ENCODE results near the gene NAP1L4.

The NAP1L4 gene

GRCh38 chr11:2990617-2991451, 1.3 kb downstream of the NAP1L4 start:
- FAIRE-seq: no peak

DNA sequence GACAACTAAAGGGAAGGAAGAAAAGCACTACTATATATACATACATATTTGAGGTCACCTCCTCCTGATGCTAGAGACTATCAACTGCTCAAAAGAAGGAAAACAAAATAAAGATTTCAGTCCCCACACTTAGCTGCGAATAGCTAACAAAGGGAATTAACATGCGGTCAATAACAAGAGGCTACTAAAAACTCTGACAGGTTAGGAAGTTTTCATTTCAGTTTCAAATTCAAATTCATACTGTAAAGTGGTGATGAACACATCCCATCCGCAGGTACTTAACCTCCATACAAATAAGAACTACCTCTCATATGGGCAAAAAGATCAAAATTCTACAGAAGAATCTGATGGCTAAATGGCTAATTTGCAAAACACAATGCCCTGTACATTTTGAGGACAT, 2.6 kb downstream of the NAP1L4 start:
- no peak for FAIRE-seq

GRCh38 chr11:2989006-2989405, 3.1 kb downstream of the NAP1L4 start:
- no peak for FAIRE-seq

DNA sequence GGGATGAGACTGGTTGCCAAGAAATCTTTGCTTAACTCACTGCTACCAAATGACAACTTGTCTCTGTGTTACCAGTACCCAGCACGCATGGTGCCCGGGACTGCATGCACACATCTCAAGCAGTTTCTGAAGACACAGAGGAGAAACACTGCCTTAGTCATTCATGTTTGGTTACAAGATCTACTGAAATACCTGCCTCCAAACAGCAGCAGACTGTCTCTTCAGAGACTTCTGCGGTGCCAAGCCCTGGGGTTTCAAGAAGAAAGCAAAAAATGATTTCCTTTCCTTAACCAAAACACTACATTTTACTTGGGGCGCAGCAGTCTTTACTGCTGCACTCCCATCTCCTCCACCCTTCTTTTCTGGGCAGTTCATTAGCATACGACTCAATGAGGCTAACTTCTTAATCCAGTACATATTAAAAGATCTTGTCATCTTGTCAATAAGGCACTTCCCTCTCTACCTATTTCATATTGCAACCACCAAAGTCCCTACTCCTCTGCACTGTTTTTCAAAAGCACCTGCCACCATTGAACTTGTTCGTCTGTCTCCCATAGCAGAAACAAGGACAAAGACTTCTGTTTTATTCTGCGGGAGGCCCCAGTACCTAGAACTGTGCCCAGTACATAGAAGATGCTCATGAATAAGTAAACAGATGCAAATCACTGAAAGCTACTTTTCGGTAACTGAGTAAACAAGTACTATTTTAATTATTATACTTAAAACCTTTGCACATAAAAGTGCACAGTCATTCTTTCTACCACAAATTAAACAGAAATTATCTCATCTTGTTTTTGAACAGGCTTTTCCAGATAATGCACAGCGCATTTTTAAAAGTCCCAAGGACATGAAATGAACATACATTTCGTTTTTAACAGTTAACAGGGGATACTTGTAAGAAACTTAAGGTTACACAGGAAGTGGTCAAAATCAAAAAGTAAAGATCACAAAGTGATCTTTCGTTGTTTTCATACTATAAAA, 4.0 kb downstream of the NAP1L4 start:
- FAIRE-seq: no peak

DNA sequence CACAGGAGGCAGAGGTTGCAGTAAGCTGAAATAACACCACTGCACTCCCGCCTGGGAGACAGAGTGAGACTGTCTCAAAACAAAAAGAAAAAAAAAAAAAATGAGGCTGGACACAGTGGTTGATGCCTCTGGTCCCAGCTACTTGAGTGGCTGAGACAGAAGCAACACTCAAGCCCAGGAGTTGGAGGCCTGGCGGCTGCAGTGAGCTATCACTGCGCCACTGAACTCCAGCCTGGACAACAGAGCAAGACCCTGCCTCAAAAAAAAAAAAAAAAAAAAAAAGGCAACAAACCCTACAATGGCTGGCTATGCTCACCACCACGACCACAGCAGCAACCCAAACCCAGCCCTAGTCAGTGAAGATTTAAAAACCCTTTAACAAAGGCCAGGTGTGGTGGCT, 8.2 kb downstream of the NAP1L4 start:
- no peak for FAIRE-seq

- FAIRE-seq: no peak
Measured at GRCh38 chr11:2982214-2982613, 9.9 kb downstream of the NAP1L4 start.

DNA sequence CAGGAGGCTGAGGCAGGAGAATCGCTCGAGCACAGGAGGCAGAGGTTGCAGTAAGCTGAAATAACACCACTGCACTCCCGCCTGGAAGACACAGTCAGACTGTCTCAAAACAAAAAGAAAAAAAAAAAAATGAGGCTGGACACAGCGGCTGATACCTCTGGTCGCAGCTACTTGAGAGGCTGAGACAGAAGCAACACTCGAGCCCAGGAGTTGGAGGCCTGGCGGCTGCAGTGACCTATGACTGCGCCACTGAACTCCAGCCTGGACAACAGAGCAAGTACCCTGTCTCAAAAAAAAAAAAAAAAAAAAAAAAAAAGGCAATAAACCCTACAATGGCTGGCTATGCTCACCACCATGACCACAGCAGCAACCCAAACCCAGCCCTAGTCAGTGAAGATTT, 11.0 kb downstream of the NAP1L4 start:
- FAIRE-seq: no peak

GRCh38 chr11:2980168-2980840, 11.8 kb downstream of the NAP1L4 start:
- no peak for FAIRE-seq

DNA sequence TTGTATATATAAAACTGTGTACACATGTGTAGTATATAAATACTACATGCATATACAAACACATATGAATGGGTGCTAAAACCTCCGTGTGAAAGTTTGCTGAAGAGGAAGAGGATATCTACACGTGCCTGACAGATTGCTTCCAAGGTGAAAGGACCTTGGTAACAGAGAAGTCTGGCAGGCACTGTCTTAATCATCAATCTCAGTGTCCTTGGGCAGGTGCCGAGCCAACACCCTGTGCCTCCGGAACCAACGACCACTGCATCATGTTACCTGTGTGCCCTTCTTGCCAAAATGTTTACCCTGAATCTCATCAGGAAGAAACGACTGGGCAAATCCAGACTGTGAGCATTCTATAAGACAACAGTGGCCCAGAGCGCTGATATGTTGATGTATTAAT, 15.0 kb downstream of the NAP1L4 start:
- no peak for FAIRE-seq

GRCh38 chr11:2976294-2977063, 15.7 kb downstream of the NAP1L4 start:
- no peak for FAIRE-seq

DNA sequence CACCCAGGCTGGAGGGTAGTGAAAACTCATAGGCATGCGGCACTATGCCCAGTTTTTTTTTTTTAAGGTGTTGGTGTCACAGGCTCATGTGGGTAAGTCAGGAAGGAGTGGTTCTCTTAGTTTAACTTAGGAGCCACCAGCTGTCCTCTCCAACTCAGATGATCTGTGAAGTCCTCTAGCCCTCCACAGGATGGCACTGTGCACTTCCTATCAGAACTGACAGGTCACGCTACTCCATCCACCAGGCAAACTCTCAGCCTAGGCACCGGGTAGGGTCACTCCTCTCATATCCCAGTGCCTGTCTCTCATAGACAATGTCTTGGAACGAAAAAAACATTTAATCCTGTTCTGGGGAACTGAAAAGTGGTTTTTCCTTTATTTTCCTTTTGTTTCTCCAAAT, 16.5 kb downstream of the NAP1L4 start:
- no peak for FAIRE-seq

DNA sequence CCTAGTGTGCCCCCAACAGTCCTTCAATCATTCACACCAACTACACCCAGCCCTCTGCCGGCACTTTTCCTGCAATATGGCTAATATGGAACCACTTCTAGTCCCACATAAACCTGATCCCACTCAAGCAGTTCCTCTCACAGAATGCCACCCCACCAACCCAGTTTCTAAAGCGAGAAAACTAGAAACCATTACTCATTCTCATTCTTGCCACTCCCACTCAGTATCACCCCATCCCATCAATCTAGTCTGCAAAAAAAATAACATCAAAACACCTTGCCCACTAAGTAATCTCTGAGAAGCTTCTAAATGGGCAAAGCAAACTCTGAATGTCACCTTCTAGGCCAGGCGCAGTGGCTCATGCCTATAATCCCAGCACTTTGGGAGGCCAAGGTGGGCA, 17.9 kb downstream of the NAP1L4 start:
- FAIRE-seq: no peak

GRCh38 chr11:2968341-2968900, 23.7 kb downstream of the NAP1L4 start:
- no peak for FAIRE-seq

GRCh38 chr11:2964782-2965181, 27.3 kb downstream of the NAP1L4 start:
- no peak for FAIRE-seq

DNA sequence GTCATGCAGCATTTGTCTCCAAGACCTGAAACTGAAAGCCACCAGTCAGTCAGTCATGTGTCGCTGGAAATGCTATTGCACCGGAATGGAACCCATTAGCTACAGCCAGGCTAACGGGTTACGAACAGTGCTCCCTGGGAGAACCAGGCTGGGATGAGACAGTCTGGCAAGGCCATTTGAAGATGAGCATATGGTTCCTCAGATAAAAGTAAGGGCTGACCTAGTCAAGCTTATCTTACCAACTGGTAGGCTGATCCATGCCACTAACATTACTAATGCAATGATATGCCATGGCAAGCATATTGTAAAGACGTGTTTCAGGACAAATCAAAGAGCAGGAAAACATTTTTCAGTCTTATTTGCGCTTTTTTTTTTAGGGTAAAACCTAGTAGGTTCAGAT, 28.4 kb downstream of the NAP1L4 start:
- FAIRE-seq: no peak

DNA sequence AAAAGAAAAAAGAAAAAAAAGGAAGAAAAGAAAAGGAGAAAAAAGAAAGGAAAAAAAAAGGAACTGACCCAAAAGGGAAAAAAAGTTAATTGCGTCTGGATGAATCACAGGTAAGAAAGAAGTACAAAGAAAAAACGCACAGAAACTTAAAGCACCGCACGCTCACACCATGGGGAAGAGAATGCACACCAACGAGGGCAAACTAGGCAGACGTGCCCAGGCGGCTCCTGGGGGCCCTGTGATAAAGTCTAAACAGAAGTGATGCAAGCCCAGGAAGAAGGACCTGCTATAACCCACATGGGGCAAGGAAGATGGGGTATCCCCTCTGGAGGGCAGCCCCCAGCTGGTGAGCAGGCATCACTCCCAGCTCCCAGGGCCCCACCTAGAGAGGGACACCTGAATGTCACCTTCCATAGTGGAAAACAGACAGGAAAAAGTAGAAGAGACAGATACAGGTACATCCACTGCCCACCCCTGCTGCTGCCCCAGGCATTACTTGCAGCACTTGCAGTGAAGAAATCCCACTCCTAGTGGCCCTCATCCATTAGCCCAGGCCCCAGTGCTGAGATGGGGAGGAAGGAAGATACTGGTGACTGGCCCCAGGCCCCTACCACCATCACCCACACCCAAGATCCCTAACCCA, 28.9 kb downstream of the NAP1L4 start:
- no peak for FAIRE-seq

- no peak for FAIRE-seq
Measured at GRCh38 chr11:2961080-2961479, 31.0 kb downstream of the NAP1L4 start.

DNA sequence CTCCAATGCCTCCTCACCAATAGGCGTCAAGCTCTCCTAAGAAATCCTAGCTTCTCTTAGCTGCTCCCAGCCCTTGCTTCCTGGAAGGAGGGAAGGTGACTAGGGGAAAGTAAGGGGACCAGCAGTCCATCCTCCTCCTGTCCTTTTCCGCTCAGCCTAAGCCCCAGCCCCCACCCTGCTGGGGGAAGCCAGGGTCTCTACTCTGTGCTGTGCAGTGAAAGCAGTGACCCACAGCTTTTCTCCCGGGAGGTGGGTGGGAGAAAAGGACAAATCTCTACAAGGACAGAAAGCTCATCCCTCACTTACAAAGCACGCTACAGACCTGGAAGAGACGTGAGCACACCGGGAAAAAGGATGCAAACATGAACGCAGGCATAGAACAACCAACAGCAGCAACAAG, 32.0 kb downstream of the NAP1L4 start:
- FAIRE-seq: no peak

GRCh38 chr11:2958251-2958650, 33.9 kb downstream of the NAP1L4 start:
- FAIRE-seq: no peak

DNA sequence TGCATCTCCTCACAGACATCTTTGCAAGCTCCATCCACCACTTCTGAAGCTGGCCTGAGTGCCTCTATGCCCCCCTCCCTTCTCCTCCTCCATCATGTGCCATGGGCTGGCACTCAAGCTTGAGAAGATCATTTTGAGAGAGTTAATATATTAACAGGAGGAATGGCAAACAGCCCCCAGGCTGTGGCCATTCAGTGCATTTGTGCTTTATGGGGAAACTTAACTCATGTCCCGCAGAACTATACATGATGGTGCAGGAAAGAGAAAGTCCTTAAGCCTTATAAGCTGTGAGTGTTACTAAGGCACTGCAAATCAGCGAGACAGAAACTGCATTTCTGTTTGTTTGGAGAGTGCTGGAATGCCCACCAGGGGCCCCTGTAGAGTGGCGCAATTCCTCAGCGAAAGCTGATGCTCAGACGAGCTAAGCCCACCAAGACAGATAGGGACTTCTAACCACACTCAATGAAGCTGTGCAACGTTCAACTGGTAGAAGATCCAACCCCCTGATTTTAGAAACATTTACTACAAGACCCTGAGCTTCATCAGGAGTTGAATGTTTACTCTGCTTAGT, 36.1 kb downstream of the NAP1L4 start:
- no peak for FAIRE-seq

DNA sequence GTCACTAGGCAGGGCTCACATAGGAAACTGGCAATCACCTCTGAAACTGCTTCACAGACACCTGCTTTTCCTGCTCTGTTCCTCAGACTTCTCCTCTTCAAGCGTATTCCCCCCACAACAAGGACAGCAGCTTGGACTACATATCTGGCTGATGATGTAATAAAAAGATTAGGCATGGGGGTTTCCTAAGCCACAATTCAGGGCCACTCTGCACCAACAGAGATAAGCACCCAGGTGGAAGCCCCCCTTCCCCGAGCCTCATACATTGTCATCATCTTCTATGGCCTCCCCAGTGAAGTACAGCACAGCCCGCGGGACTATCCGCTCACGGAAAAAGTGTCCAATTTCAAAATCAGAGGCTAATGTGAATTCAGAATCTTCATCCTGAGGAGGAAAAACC, 37.9 kb downstream of the NAP1L4 start:
- no peak for FAIRE-seq

All from TTC549 (cell line).